Tongue (tissue), 2 donors: ENCODE data around the gene MKKS. TPM values are rescaled to one million over a fixed set of nuclear protein-coding genes. Genes with fewer than 3 reads are reported as not detected.

Source experiments
- DNase-seq: peaks from one replicate; pipeline ENCODE4 v3.0.0-alpha.2; 2015
- total RNA-seq: library from RNA; depleted of rRNA; stranded (reverse); fragments of >200 nt; gene quantifications from one replicate; pipeline ENCODE4 v1.2.3, GENCODE V29; 2014

Gene MKKS
- total RNA-seq, 1 donor from 2014 or later: 15.4 TPM

GRCh38 chr20:10368702-10369041 is 65.3 kb downstream of the MKKS start:
- DNase-seq: no peak

- no peak for DNase-seq
These were observed 65.9 kb downstream of the MKKS start for GRCh38 chr20:10367943-10368701.

GRCh38 chr20:10367693-10367942 is 66.4 kb downstream of the MKKS start:
- no peak for DNase-seq

- no peak for DNase-seq
These were observed 66.9 kb downstream of the MKKS start for GRCh38 chr20:10366898-10367692.

GRCh38 chr20:10362674-10363073 is 71.3 kb downstream of the MKKS start:
- DNase-seq: no peak

GRCh38 chr20:10360878-10361277 is 73.1 kb downstream of the MKKS start:
- DNase-seq: no peak

- no peak for DNase-seq
These were observed 74.4 kb downstream of the MKKS start for GRCh38 chr20:10359621-10360040.

GRCh38 chr20:10357974-10358373 is 76.0 kb downstream of the MKKS start:
- no peak for DNase-seq

- DNase-seq: no peak
These were observed 76.8 kb downstream of the MKKS start for GRCh38 chr20:10357061-10357708.

GRCh38 chr20:10356628-10357027 is 77.4 kb downstream of the MKKS start:
- DNase-seq: no peak

GRCh38 chr20:10352934-10353824 is 80.8 kb downstream of the MKKS start:
- DNase-seq: no peak

Other genes with a start within 250 kb of the MKKS start
- 2.2 TPM for gene SNAP25, start 215.4 kb downstream of the MKKS start, total RNA-seq
- 7.6 TPM for gene SLX4IP, start 1.1 kb upstream of the MKKS start, total RNA-seq
- 98.4 TPM for gene JAG1, start 239.8 kb upstream of the MKKS start, total RNA-seq